Uterine smooth muscle cell (primary cell): ENCODE results near the gene KNOP1. TPM values are rescaled to one million over a fixed set of nuclear protein-coding genes. Genes with fewer than 3 reads are reported as not detected.

Experiments used
- total RNA-seq: library from RNA; depleted of rRNA; stranded (reverse); fragments of >200 nt; gene quantifications from 2 replicates; pipeline ENCODE4 v1.2.3, GENCODE V29; 2014

The KNOP1 gene
- 9.7 and 11.6 TPM in 2 replicates for total RNA-seq

GRCh38 chr16:19717741-19718623 lies at the start of gene KNOP1, which contains the start of gene IQCK:
TSS of gene KNOP1 (minus strand) at chr16:19718227. CDS start at chr16:19715035, 3,192 bp downstream.
TSS of gene IQCK (plus strand) at chr16:19718271. CDS start at chr16:19718307, 36 bp downstream.

Other genes starting within 250 kb of the KNOP1 start
- 42.9 and 44.5 TPM in 2 replicates for gene GDE1, start 196.1 kb downstream of the KNOP1 start, total RNA-seq
- gene CCP110, start 194.3 kb downstream of the KNOP1 start, total RNA-seq: 11.9 and 17.8 TPM in 2 replicates
- gene VPS35L, start 162.5 kb downstream of the KNOP1 start, total RNA-seq: 21.6 and 37.1 TPM in 2 replicates
- 6.0 and 6.9 TPM in 2 replicates for gene IQCK, start within 50 bp of the KNOP1 start, total RNA-seq
- gene GPRC5B, start 166.6 kb upstream of the KNOP1 start, total RNA-seq: 0.55 and 1.1 TPM in 2 replicates